GM18867 (cell line): Measurements from ENCODE around the gene WDR11.
"Not testable (repeated sequence)": the region's sequence is repeated elsewhere in the genome, so short reads cannot be mapped to it uniquely, and the experiment has no call there.

Experiments used
- ATAC-seq: cut with Tn5 transposase; IDR thresholded peaks from one replicate; pipeline ENCODE4 v1.9.1; 2021; ENCODE audit warnings: mild to moderate bottlenecking, moderate library complexity; ENCODE audit not compliant: unreplicated experiment

WDR11 gene

GRCh38 chr10:120854388-120854787, 3.2 kb downstream of the WDR11 start:
- ATAC-seq: no peak

GRCh38 chr10:120861178-120861855, 10.2 kb downstream of the WDR11 start:
- ATAC-seq: no peak

GRCh38 chr10:120873741-120874140, 22.6 kb downstream of the WDR11 start:
- ATAC-seq: no peak

- no peak for ATAC-seq
Observed at GRCh38 chr10:120883071-120883470, 31.9 kb downstream of the WDR11 start.

GRCh38 chr10:120887482-120887881, 36.3 kb downstream of the WDR11 start:
- no peak for ATAC-seq

GRCh38 chr10:120891365-120891764, 40.2 kb downstream of the WDR11 start:
- no peak for ATAC-seq

- no peak for ATAC-seq
Observed at GRCh38 chr10:120894556-120894955, 43.4 kb downstream of the WDR11 start.

- no peak for ATAC-seq
Observed at GRCh38 chr10:120897343-120897742, 46.2 kb downstream of the WDR11 start.

GRCh38 chr10:120905268-120905667, 54.1 kb downstream of the WDR11 start:
- no peak for ATAC-seq

GRCh38 chr10:120917521-120918250, 66.5 kb downstream of the WDR11 start:
- no peak for ATAC-seq

- ATAC-seq: not testable (repeated sequence)
Observed at GRCh38 chr10:120923886-120924285, 72.7 kb downstream of the WDR11 start.

- ATAC-seq: no peak
Observed at GRCh38 chr10:120926611-120927010, 75.4 kb downstream of the WDR11 start.

GRCh38 chr10:120927352-120927751, 76.2 kb downstream of the WDR11 start:
- no peak for ATAC-seq

- ATAC-seq: no peak
Observed at GRCh38 chr10:120929166-120929565, 78.0 kb downstream of the WDR11 start.

- ATAC-seq: no peak
Observed at GRCh38 chr10:120931423-120931822, 80.3 kb downstream of the WDR11 start.

- no peak for ATAC-seq
Observed at GRCh38 chr10:120931999-120932398, 80.8 kb downstream of the WDR11 start.

GRCh38 chr10:120938822-120939221, 87.7 kb downstream of the WDR11 start:
- no peak for ATAC-seq

GRCh38 chr10:120940299-120940900, 89.2 kb downstream of the WDR11 start:
- no peak for ATAC-seq

- no peak for ATAC-seq
Observed at GRCh38 chr10:120941501-120941900, 90.3 kb downstream of the WDR11 start.

- ATAC-seq: peak; percentile 97
Observed at GRCh38 chr10:120942806-120943413, 91.7 kb downstream of the WDR11 start.

GRCh38 chr10:120943542-120943941, 92.4 kb downstream of the WDR11 start:
- no peak for ATAC-seq
